ENCODE data around the gene POLR3A. TPM values are rescaled to one million over a fixed set of nuclear protein-coding genes. Genes with fewer than 3 reads are reported as not detected.

The POLR3A gene
- total RNA-seq, 1 experiment from 2014 or later: 38.0 TPM

DNA sequence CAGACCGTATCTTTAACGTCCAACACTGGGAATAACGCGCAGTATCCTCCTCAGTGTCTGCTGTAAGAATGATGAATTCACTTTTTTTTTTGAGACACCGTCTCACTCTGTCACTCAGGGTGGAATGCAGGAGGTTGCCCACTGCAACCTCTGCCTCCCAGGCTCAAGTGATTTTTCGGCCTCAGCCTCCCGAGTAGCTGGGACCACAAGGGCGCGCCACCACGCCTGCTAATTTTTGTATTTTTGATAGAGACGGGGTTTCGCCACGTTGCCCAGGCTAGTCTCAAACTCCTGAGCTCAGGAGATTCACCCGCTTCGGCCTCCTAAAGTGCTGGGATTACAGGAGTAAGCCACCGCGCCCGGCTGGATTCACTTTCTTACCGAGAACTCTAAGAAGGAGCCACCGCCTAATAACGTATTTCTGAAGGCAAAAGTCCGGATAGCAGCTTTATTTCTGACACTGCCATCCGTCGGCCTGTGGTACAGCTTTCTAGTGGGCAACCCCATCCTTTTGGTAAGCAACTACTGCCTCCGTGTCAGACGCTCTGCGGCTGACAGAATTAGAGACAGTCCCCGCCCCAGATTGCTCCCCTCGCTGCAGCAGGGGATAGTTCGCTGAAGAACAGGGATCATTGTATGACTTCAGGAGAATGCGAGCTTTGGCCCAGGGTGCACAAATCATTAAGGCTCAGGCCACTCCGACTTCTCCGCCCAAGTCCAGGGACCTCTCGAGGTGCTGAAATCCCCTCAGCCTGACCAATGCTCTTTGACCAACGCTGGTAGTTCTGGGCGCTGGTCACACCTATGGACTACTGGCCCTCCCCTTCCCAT, 662 bp downstream of the POLR3A start:
- H3K4me2 ChIP-seq (ENCODE audit: insufficient read depth, insufficient read length, low read length): peak overlapping the region; percentile 68
- H3K9me3 ChIP-seq (ENCODE audit: control insufficient read depth, low read depth, low read length): no peaks in the 10 kb centered on the region
- no peak overlapping the region for H2BK5ac ChIP-seq (ENCODE audit: insufficient read length, low read length)
- no peak overlapping the region for H2BK120ac ChIP-seq (ENCODE audit: low read depth, low read length, poor library complexity, severe bottlenecking)
- no peak overlapping the region for H3T11ph ChIP-seq (ENCODE audit: low read length)
- no peak overlapping the region for H2AK5ac ChIP-seq (ENCODE audit: insufficient read length, low read length)
- H4K5ac ChIP-seq (ENCODE audit: insufficient read length, low read depth, low read length): no peak overlapping the region
- DNase-seq: no peak
- no peak overlapping the region for H4K91ac ChIP-seq (ENCODE audit: insufficient read length, low read depth, low read length)
- no peak overlapping the region for H3K18ac ChIP-seq (ENCODE audit: insufficient read length, low read depth, low read length)
- no peak overlapping the region for H3K4ac ChIP-seq (ENCODE audit: low read depth, low read length)
- H2BK20ac ChIP-seq (ENCODE audit: low read depth, low read length, poor library complexity, severe bottlenecking): no peak overlapping the region
- Mint-ChIP-seq H3K9me3 (no peaks in the 10 kb centered on the region; a peak in 1 of 5 replicates), H3K4me3 (peak overlapping the region; percentile 100), H3K27ac (peak overlapping the region; percentile 76 to 98 (median 93); a peak in 6 of 7 replicates), H3K27me3 (ENCODE audit: low read depth) (no peaks in the 10 kb centered on the region), H3K4me1 (peaks cover 11% of the 10 kb centered on the region in 2 experiments), H3K36me3 (ENCODE audit: insufficient read depth in 1 of 3, low read depth in 3 of 3) (peaks cover 28 to 42% (median 36%) of the 10 kb centered on the region in 3 experiments; a peak in 6 of 7 replicates)
- H2BK15ac ChIP-seq (ENCODE audit: low read depth, low read length): no peak overlapping the region
- H3K56ac ChIP-seq (ENCODE audit: insufficient read length, low read depth, low read length): no peak overlapping the region
- WGBS (ENCODE audit: extremely low coverage, insufficient read length, low lambda C conversion rate): no CpG with 5 or more reads among the region's 36 CpGs
- no peak overlapping the region for H3K23ac ChIP-seq (ENCODE audit: insufficient read length, low read depth, low read length)
- H4K20me1 ChIP-seq (ENCODE audit: control insufficient read depth, insufficient read depth, insufficient read length): no peaks in the 10 kb centered on the region
- peaks cover 6% of the 10 kb centered on the region for H3K79me1 ChIP-seq (ENCODE audit: insufficient read depth, low read depth, low read length, poor library complexity, severe bottlenecking)
- H2AFZ ChIP-seq (ENCODE audit: low read length): no peak overlapping the region
- H3K14ac ChIP-seq (ENCODE audit: insufficient read depth, low read length): 0 out of 2 replicates have a peak overlapping the region, but pooled peaks have one; percentile 9
- H3K4me1 ChIP-seq (ENCODE audit: insufficient read depth, low read length): no peaks in the 10 kb centered on the region
- peaks cover 6% of the 10 kb centered on the region for H3K23me2 ChIP-seq (ENCODE audit: insufficient read length, low read depth, low read length, poor library complexity, severe bottlenecking)
- H3K79me2 ChIP-seq (ENCODE audit: insufficient read depth, low read length): peaks cover 11% of the 10 kb centered on the region; the same call in 1 of the 2 replicates
- TF ChIP-seq, protein P1, sequence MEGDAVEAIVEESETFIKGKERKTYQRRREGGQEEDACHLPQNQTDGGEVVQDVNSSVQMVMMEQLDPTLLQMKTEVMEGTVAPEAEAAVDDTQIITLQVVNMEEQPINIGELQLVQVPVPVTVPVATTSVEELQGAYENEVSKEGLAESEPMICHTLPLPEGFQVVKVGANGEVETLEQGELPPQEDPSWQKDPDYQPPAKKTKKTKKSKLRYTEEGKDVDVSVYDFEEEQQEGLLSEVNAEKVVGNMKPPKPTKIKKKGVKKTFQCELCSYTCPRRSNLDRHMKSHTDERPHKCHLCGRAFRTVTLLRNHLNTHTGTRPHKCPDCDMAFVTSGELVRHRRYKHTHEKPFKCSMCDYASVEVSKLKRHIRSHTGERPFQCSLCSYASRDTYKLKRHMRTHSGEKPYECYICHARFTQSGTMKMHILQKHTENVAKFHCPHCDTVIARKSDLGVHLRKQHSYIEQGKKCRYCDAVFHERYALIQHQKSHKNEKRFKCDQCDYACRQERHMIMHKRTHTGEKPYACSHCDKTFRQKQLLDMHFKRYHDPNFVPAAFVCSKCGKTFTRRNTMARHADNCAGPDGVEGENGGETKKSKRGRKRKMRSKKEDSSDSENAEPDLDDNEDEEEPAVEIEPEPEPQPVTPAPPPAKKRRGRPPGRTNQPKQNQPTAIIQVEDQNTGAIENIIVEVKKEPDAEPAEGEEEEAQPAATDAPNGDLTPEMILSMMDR (conservative IDR thresholded peaks at IDR 0.05): peak; percentile 35; the same call in 2 of the 3 replicates
- no peak overlapping the region for H4K8ac ChIP-seq (replicated peaks; ENCODE audit: insufficient read length, low read depth, low read length)
- H3K27ac ChIP-seq (ENCODE audit: insufficient read length, low read depth, low read length): no peak overlapping the region
- no peak overlapping the region for H2BK12ac ChIP-seq (ENCODE audit: insufficient read length, low read depth, low read length)
- H3K27me3 ChIP-seq (ENCODE audit: insufficient read depth, low read length): no peaks in the 10 kb centered on the region; the same call in 1 of the 2 replicates
- peak overlapping the region; percentile 90 for H3K9ac ChIP-seq (ENCODE audit: extremely low read depth, insufficient read length, low read length)
